Caki2 (cell line): ENCODE results near the gene FAF1. TPM values are rescaled to one million over a fixed set of nuclear protein-coding genes. Genes with fewer than 3 reads are reported as not detected.

Experiments
- DNase-seq: peaks from one replicate; pipeline ENCODE4 v3.0.0-alpha.2; 2015; ENCODE audit warnings: low read depth
- in situ Hi-C: cut with HindIII; loops from 2 replicates; pipeline ENCODE4 v1.10.0; 2016; ENCODE audit warnings: low sequenced_read_pairs, low pct_unique_long_range_greater_than_20kb, mixed read lengths
- total RNA-seq: library from RNA; depleted of rRNA; stranded (reverse); fragments of >200 nt; shearing (Covaris generic); gene quantifications from 2 replicates; pipeline ENCODE4 v1.2.3, GENCODE V29; 2014; ENCODE audit warnings: low replicate concordance

Gene FAF1
- total RNA-seq, 1 experiment from 2014 or later = 23.7 TPM

GRCh38 chr1:50701706-50702317, 258.3 kb downstream of the FAF1 start:
- no peak for DNase-seq
- in situ Hi-C loops = no loop called here

- in situ Hi-C loops = no loop called here
- DNase-seq = no peak
These were observed 259.4 kb downstream of the FAF1 start for GRCh38 chr1:50700621-50701020.

- in situ Hi-C loops = no loop called here
- DNase-seq = no peak
These were observed 259.9 kb downstream of the FAF1 start for GRCh38 chr1:50700214-50700613.

GRCh38 chr1:50699795-50700194, 260.3 kb downstream of the FAF1 start:
- no peak for DNase-seq
- in situ Hi-C loops = no loop called here

GRCh38 chr1:50697440-50698421, 262.3 kb downstream of the FAF1 start:
- peak; percentile 45 for DNase-seq
- in situ Hi-C loops = no loop called here

GRCh38 chr1:50693829-50694228, 266.2 kb downstream of the FAF1 start:
- in situ Hi-C loops = no loop called here
- no peak for DNase-seq

- in situ Hi-C loops = no loop called here
- DNase-seq = no peak
These were observed 275.9 kb downstream of the FAF1 start for GRCh38 chr1:50684185-50684584.

- no peak for DNase-seq
- in situ Hi-C loops = no loop called here
These were observed 278.1 kb downstream of the FAF1 start for GRCh38 chr1:50681931-50682330.

- in situ Hi-C loops = no loop called here
- DNase-seq = peak; percentile 6
These were observed 292.2 kb downstream of the FAF1 start for GRCh38 chr1:50667710-50668356.

GRCh38 chr1:50667272-50667671, 292.8 kb downstream of the FAF1 start:
- DNase-seq = no peak
- in situ Hi-C loops = no loop called here

GRCh38 chr1:50666849-50667248, 293.2 kb downstream of the FAF1 start:
- in situ Hi-C loops = no loop called here
- DNase-seq = peak; percentile 12

GRCh38 chr1:50665413-50665812, 294.7 kb downstream of the FAF1 start:
- no peak for DNase-seq
- in situ Hi-C loops = no loop called here

- in situ Hi-C loops = no loop called here
- no peak for DNase-seq
These were observed 298.4 kb downstream of the FAF1 start for GRCh38 chr1:50661626-50662025.

- DNase-seq = no peak
- in situ Hi-C loops = no loop called here
These were observed 300.9 kb downstream of the FAF1 start for GRCh38 chr1:50659107-50659662.

GRCh38 chr1:50658459-50659076, 301.5 kb downstream of the FAF1 start:
- in situ Hi-C loops = no loop called here
- DNase-seq = no peak

- no peak for DNase-seq
- in situ Hi-C loops = no loop called here
These were observed 303.1 kb downstream of the FAF1 start for GRCh38 chr1:50656931-50657330.

- in situ Hi-C loops = no loop called here
These were observed 308.4 kb downstream of the FAF1 start for GRCh38 chr1:50651476-50652263.

GRCh38 chr1:50646526-50646925, 313.5 kb downstream of the FAF1 start:
- in situ Hi-C loops = no loop called here
- no peak for DNase-seq

More at GRCh38 chr1:50651476-50652263, 308.4 kb downstream of the FAF1 start:
- no peak for DNase-seq
